BJ (cell line): Measurements from ENCODE around the gene EMC7. TPM values are rescaled to one million over a fixed set of nuclear protein-coding genes. Genes with fewer than 3 reads are reported as not detected.

ENCODE experiments used
- CTCF ChIA-PET: fragments of 350-600 bp; formaldehyde crosslinking; extraction: SDS; loops from one replicate; lab custom pipeline; 2021; ENCODE audit warnings: antibody characterized with exemption, inconsistent platforms; lab: Yijun Ruan, JAX
- POLR2A ChIA-PET: fragments of 300-600 bp; sonication (Branson Sonifier 250); formaldehyde crosslinking; extraction: SDS; loops from one replicate; lab custom pipeline; 2021; ENCODE audit warnings: antibody characterized with exemption; lab: Charles Lee
- DNase-seq: peaks from one replicate; pipeline ENCODE4 v3.0.0-alpha.2; 2011; ENCODE audit warnings: low read depth
- H3K27me3 ChIP-seq: 2 replicates; pipeline ENCODE4 v1.6.0; 2011; ENCODE audit warnings: low read length; ENCODE audit not compliant: control insufficient read depth, insufficient read depth
- H3K36me3 ChIP-seq: 2 replicates; pipeline ENCODE4 v1.5.1; 2011; ENCODE audit warnings: low read length; ENCODE audit not compliant: control insufficient read depth, insufficient read depth
- H3K4me3 ChIP-seq: 2 replicates; pipeline ENCODE4 v1.5.1; 2011; ENCODE audit warnings: low read depth, mild to moderate bottlenecking, control low read depth, low read length
- polyA minus RNA-seq: library from RNA; depleted of rRNA, polyadenylated mRNA; stranded (reverse); fragments of >200 nt; gene quantifications from 2 replicates; pipeline ENCODE4 v1.2.3, GENCODE V29; 2011; rRNA and poly(A)+ RNA removed
- polyA plus RNA-seq: library from polyadenylated mRNA; depleted of rRNA; stranded (reverse); fragments of >200 nt; gene quantifications from 2 replicates; pipeline ENCODE4 v1.2.3, GENCODE V29; 2011; rRNA removed
- TF ChIP-seq, protein P1 (sequence below): IDR thresholded peaks from 2 replicates; pipeline ENCODE4 v1.5.1; 2011; ENCODE audit warnings: low read depth, mild to moderate bottlenecking, control low read depth, inconsistent platforms, low read length, moderate library complexity; ENCODE audit not compliant: insufficient read depth

Gene EMC7
- polyA plus RNA-seq (80.8 and 126 TPM in 2 replicates), polyA minus RNA-seq (10.1 and 13.3 TPM in 2 replicates)

DNA sequence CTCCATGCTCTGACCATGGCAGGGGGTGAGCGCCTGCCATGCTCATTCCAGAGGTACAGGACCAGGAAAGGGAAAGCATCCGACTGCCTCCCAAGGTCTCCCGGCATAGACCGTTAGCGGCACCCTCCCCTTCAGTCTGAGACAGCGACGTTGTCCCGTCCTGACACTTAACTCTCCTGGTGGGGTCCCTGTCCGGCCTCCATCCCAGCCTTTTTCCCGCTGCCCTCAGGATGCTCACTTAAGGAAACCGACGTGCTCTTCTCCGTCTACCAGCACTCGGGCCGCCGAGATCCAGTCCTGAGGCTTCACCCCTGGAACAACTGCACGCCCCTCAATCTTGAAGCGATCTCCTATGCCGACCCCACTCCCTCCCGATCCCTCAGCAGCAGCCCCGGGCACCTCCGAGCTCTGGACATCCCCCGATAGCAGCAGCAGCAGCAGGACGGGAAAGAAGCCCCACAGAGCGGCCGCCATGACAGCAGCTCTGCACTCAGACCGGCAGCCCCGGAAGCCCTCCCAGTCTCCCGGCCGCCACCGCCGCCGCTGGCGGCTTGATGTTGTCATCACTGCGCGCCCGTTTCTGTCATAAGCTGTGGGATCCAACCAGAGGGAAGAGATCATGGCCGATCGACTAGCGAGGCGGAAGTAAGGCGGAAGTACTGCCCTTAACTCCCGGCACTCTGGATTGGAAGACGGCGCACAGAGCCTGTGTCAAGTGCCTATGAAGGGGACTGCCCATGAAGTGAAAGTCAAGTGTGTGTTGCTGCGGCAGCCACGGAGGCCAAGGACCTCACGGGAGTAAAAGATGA is at the start of gene EMC7, which contains the start of gene PGBD4:
Gene EMC7 (minus strand): TSS at position 497 of the 809 bp plus-strand sequence. CDS start 23 bp downstream, at position 474.
Gene PGBD4 (plus strand): TSS at position 718 of the 809 bp plus-strand sequence. CDS start 449 bp downstream, outside the sequence.
- DNase-seq, result peak; percentile 96
- POLR2A ChIA-PET, result interaction anchor here (0.8 kb wide), 1 partner anchor 108 kb away, joined by 4 read pairs; the partner anchor contains the start of gene KATNBL1
- CTCF ChIA-PET, result interaction anchor here (1.0 kb wide), 2 partner anchors 9 to 108 kb away, joined by 3 to 5 read pairs; partner anchors contain the start of gene KATNBL1
- H3K36me3 ChIP-seq, result no peaks in the 10 kb centered on the region
- H3K4me3 ChIP-seq, result peak within 1 kb of the TSS; percentile 88
- H3K27me3 ChIP-seq, result no peaks in the 10 kb centered on the region
- TF ChIP-seq, protein P1, sequence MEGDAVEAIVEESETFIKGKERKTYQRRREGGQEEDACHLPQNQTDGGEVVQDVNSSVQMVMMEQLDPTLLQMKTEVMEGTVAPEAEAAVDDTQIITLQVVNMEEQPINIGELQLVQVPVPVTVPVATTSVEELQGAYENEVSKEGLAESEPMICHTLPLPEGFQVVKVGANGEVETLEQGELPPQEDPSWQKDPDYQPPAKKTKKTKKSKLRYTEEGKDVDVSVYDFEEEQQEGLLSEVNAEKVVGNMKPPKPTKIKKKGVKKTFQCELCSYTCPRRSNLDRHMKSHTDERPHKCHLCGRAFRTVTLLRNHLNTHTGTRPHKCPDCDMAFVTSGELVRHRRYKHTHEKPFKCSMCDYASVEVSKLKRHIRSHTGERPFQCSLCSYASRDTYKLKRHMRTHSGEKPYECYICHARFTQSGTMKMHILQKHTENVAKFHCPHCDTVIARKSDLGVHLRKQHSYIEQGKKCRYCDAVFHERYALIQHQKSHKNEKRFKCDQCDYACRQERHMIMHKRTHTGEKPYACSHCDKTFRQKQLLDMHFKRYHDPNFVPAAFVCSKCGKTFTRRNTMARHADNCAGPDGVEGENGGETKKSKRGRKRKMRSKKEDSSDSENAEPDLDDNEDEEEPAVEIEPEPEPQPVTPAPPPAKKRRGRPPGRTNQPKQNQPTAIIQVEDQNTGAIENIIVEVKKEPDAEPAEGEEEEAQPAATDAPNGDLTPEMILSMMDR, result no peak

DNA sequence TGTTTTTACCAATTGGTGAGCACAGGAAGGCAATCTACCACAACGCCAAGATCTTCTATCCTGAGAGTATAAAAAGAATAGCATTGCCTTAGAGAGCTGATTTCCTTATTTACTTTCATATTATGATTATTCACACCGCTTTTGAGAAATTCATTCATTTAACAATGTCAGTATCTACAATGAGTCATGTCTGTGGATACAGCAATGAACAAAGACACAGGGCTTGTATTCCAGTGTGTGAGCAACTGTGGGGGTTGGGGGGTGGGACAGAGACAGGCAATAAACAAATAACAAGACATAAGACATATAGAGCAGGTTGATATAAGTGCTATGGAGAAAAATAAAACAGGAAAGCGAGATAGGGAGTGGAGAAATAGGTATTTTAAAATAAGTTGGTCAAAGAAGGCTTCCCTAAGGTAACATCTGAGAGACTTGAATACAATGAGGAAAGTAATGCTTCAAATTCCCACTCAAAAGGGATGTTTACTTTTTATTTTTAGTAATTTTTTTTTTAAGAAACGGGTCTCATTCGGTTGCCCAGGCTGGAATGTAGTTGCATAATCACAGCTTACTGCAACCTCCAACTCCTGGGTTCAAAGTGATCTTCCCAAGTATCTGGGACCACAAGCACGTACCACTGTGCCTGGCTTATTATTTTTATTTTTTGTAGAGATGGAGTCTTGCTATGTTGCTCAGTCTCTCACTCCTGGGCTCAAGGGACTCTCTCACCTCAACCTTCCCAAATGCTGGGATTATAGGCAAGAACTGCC is 45.9 kb upstream of the EMC7 start:
- H3K27me3 ChIP-seq, result no peaks in the 10 kb centered on the region
- H3K36me3 ChIP-seq, result peaks cover 2% of the 10 kb centered on the region
- ChIA-PET POLR2A (no interaction called here), CTCF (interaction anchor here (0.6 to 1.4 kb wide), 3 partner anchors 9 to 33 kb away, joined by 3 to 4 read pairs (median 4); no protein-coding TSS in a partner anchor)
- H3K4me3 ChIP-seq, result no peak overlapping the region
- TF ChIP-seq, protein P1, result no peak
- DNase-seq, result no peak

DNA sequence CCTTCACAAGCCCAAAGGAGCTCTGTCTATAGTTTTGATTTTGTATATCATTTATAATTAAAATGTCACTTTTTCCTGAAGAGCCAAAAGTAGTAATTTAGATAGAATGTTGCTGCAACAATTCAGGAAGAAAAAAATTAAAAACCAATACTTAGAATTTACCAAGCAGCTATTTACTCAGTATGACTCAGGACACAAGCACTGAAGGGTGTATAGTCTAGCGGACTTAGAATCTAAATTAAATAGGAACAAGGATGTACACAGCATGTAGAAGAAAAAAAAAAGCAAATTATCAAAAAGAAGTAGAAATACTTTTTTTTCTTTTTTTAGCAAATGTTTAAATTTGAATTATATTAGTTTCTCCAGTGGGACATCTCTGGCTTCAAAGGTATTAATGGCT is 31.8 kb upstream of the EMC7 start:
- H3K27me3 ChIP-seq, result no peaks in the 10 kb centered on the region
- no peaks in the 10 kb centered on the region for H3K36me3 ChIP-seq
- TF ChIP-seq, protein P1, result no peak
- ChIA-PET CTCF (no interaction called here), POLR2A (no interaction called here)
- H3K4me3 ChIP-seq, result no peak overlapping the region
- no peak for DNase-seq

DNA sequence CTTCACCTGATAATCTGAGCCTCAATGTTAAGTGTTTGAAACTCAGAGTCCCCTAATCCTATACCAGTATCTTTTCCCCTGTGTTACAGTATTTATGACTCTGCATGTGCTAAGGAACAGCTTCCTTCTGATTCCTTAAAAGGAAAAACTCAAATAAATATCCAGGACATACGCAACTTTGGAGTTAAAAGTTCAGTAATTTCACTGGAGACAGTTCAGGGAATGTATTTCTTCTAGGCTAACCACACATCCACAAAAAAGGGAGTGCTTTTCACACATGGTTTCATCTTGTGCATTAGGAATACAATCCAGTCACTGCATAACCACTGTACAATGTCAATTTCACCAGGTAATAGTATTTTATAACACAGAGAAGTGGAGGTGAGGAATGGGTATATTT is 31.2 kb upstream of the EMC7 start:
- TF ChIP-seq, protein P1, result no peak
- POLR2A ChIA-PET, result no interaction called here
- H3K27me3 ChIP-seq, result no peaks in the 10 kb centered on the region
- no peaks in the 10 kb centered on the region for H3K36me3 ChIP-seq
- CTCF ChIA-PET, result interaction anchor here (1.4 kb wide), 1 partner anchor 109 kb away, joined by 3 read pairs; no protein-coding TSS in a partner anchor
- no peak for DNase-seq
- H3K4me3 ChIP-seq, result no peak overlapping the region
